AG04449 (cell line): ENCODE results near the gene DISP3.

Experiments used
- CTCF ChIA-PET: fragments of 350-600 bp; formaldehyde crosslinking; extraction: SDS; loops from one replicate; lab custom pipeline; 2021; ENCODE audit warnings: antibody characterized with exemption; lab: Yijun Ruan, JAX
- POLR2A ChIA-PET: fragments of 400-600, 350-600 bp; formaldehyde crosslinking; extraction: SDS; loops from one replicate; lab custom pipeline; 2020; ENCODE audit warnings: antibody characterized with exemption, inconsistent platforms; lab: Yijun Ruan, JAX
- DNase-seq: peaks from one replicate; pipeline ENCODE4 v3.0.0-alpha.2; 2010; ENCODE audit warnings: low read depth, low spot score
- H3K4me3 ChIP-seq: 2 replicates; pipeline ENCODE4 v1.5.1; 2011; ENCODE audit warnings: low read depth, mild to moderate bottlenecking, control low read depth, low read length
- TF ChIP-seq, protein P1 (sequence below): IDR thresholded peaks from one replicate; pipeline ENCODE4 v1.5.1; 2011; ENCODE audit warnings: mild to moderate bottlenecking, moderate library complexity, low read length, control low read depth, inconsistent platforms; ENCODE audit not compliant: insufficient read depth; ENCODE audit errors: missing control alignments

Gene DISP3

DNA sequence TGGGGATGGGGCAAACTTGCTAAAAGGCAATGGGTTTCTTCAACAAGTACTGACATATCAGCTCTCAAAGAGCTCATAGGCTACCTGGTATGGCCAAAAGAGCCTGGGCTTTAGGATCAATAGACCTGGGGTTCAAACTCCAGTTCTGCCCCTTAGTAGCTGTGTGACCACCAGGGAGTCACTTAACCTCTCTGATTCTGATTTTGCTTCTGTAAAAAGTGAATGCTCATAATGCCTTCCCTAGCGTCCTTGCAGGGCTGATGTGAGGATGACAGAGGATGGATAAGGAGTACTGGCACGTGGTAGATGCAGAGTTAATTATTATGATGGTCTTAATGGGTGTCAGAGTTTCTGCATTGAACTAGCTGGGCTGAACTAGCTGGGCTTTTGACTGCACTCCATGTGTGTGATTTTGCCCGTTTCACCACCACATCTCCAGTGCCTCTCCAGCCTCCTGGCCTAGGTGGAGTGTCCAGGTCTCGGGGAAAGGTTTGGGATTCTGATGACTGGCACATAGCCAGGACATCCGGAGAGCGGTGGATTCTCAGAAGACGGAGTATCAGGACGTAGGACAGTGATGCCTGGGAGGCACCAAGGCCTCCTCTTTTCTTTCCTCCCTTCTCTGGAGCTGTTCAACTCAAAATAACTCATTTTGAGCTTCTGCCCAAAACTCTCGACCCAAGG is 15.2 kb downstream of the DISP3 start:
- TF ChIP-seq, protein P1, sequence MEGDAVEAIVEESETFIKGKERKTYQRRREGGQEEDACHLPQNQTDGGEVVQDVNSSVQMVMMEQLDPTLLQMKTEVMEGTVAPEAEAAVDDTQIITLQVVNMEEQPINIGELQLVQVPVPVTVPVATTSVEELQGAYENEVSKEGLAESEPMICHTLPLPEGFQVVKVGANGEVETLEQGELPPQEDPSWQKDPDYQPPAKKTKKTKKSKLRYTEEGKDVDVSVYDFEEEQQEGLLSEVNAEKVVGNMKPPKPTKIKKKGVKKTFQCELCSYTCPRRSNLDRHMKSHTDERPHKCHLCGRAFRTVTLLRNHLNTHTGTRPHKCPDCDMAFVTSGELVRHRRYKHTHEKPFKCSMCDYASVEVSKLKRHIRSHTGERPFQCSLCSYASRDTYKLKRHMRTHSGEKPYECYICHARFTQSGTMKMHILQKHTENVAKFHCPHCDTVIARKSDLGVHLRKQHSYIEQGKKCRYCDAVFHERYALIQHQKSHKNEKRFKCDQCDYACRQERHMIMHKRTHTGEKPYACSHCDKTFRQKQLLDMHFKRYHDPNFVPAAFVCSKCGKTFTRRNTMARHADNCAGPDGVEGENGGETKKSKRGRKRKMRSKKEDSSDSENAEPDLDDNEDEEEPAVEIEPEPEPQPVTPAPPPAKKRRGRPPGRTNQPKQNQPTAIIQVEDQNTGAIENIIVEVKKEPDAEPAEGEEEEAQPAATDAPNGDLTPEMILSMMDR = no peak
- CTCF ChIA-PET = interaction anchor here (1.5 kb wide), 1 partner anchor 12 kb away, joined by 3 read pairs; no protein-coding TSS in a partner anchor
- DNase-seq = no peak
- POLR2A ChIA-PET = no interaction called here
- no peak overlapping the region for H3K4me3 ChIP-seq

GRCh38 chr1:11494771-11495170 is 15.8 kb downstream of the DISP3 start:
- CTCF ChIA-PET = interaction anchor here (1.5 kb wide), 1 partner anchor 12 kb away, joined by 3 read pairs; no protein-coding TSS in a partner anchor
- no peak for DNase-seq

DNA sequence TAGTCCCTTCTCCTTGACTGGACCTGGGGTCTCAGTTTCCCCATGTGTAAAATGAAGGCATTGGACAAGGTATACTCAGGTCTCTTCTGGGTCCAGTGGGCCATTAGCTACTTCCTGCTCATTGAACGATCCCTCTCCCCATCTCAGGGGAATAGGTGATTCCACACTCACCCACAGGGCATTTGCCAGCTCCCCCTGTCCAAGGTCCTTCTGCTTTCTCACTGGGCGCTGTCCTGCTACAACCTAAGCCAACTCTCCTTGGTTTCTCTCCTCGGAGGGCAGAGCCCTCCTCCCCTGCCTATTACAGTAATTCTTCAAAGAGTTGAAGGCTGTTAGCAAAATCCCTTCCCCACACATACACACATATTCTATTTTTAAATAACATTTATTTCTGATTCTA is 16.6 kb downstream of the DISP3 start:
- TF ChIP-seq, protein P1 = no peak
- CTCF ChIA-PET = interaction anchor here (1.5 kb wide), 1 partner anchor 13 kb away, joined by 3 read pairs; no protein-coding TSS in a partner anchor

More at GRCh38 chr1:11494771-11495170, 15.8 kb downstream of the DISP3 start:
- POLR2A ChIA-PET = no interaction called here
- TF ChIP-seq, protein P1 = no peak
- no peak overlapping the region for H3K4me3 ChIP-seq

GRCh38 chr1:11496551-11497080 is 17.7 kb downstream of the DISP3 start:
- DNase-seq = no peak
- POLR2A ChIA-PET = interaction anchor here (0.5 kb wide), 1 partner anchor 131 kb away, joined by 4 read pairs; no protein-coding TSS in a partner anchor
- TF ChIP-seq, protein P1 = no peak
- H3K4me3 ChIP-seq = no peak overlapping the region
- CTCF ChIA-PET = no interaction called here

More for the DNA sequence above, 16.6 kb downstream of the DISP3 start:
- H3K4me3 ChIP-seq = no peak overlapping the region
- POLR2A ChIA-PET = no interaction called here
- DNase-seq = no peak

- ChIA-PET POLR2A (no interaction called here), CTCF (no interaction called here)
- TF ChIP-seq, protein P1 = no peak
- no peak overlapping the region for H3K4me3 ChIP-seq
- no peak for DNase-seq
These were observed 20.1 kb downstream of the DISP3 start for GRCh38 chr1:11498956-11499594.

DNA sequence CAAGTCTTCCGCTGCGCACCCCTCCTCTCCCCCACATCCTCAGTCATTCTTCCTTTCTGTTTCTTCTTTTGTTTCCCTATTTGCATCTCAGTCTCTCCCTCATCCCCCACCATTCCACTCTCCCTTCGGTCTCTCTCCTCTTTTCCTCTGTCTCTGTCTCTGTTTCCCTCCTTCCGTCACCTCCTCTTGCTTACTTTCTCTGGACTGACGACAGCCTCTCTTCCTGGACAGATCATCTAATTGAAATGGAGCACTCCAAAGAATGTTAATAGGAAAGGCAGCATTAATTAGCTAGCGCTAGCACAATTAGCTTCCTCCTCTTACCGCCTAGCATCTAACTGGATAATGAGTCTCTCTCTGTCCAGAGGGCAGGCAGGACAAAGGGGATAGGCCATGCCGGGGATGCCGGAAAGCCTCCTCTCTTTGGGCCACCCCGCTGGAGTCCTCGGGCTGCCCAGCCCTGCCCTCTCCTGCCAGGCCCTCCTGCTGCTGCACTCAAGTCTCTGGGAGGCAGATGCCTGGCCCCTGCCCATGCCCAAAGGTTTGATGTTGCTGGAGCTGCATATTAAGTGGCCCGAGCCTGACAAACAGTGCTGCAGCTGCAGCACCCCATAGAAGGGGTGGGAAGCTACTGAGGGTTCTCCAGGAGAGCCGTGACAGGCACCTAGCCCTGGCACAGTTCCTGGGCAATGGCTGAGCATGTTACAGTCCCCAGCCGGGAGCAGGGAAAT is 20.8 kb downstream of the DISP3 start:
- ChIA-PET CTCF (no interaction called here), POLR2A (no interaction called here)
- H3K4me3 ChIP-seq = no peak overlapping the region

More for the DNA sequence above, 20.8 kb downstream of the DISP3 start:
- TF ChIP-seq, protein P1 = no peak
- no peak for DNase-seq
